ENCODE results near the gene NKX1-1.
"Not testable (repeated sequence)": the region's sequence is repeated elsewhere in the genome, so short reads cannot be mapped to it uniquely, and the experiment has no call there.

DNA sequence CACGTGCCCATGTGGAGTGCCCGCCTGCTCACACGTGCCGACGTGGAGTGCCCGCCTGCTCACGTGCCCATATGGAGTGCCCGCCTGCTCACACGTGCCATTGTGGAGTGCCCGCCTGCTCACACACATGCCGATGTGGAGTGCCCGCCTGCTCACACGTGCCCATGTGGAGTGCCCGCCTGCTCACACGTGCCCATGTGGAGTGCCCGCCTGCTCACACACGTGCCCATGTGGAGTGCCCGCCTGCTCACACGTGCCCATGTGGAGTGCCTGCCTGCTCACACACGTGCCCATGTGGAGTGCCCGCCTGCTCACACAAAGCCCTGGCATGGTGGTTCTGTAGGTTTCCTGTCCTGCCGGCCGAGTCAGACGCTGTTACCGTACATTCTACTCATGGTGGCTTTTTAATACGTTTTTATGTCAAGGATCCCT is 10.8 kb downstream of the NKX1-1 start:
- not testable (repeated sequence) for TF ChIP-seq CTCF (IDR thresholded peaks at IDR 0.05; ENCODE audit: control extremely low read depth in 1 of 3, insufficient read depth in 1 of 3, low read depth in 1 of 3, low read length in 3 of 3); SIN3A (conservative IDR thresholded peaks at IDR 0.05 in 1 of 2, IDR thresholded peaks at IDR 0.05 in 1 of 2; ENCODE audit: low read depth in 1 of 2, low read length in 2 of 2); POLR2AphosphoS5 (IDR thresholded peaks at IDR 0.05; ENCODE audit: low read depth, low read length); SRF (IDR thresholded peaks at IDR 0.05; ENCODE audit: low read depth, low read length); CREB1 (IDR thresholded peaks at IDR 0.05); TEAD4 (IDR thresholded peaks at IDR 0.05; ENCODE audit: low read depth, low read length); POU5F1 (IDR thresholded peaks at IDR 0.05; ENCODE audit: low read depth, low read length); PHF8 (conservative IDR thresholded peaks at IDR 0.05; ENCODE audit: low read depth, low read length); GTF2F1 (IDR thresholded peaks at IDR 0.05; ENCODE audit: borderline replicate concordance, low read depth, low read length); USF2 (IDR thresholded peaks at IDR 0.05; ENCODE audit: low read length); TAF1 (IDR thresholded peaks at IDR 0.05; ENCODE audit: low read depth, low read length); POLR2A (IDR thresholded peaks at IDR 0.05; ENCODE audit: control extremely low read depth in 1 of 2, low read depth in 2 of 2, low read length in 2 of 2)
- TF ChIP-seq, protein P1, sequence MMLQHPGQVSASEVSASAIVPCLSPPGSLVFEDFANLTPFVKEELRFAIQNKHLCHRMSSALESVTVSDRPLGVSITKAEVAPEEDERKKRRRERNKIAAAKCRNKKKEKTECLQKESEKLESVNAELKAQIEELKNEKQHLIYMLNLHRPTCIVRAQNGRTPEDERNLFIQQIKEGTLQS (IDR thresholded peaks at IDR 0.05; ENCODE audit: insufficient read depth, low read depth, low read length), result not testable (repeated sequence)

Data from H1 (cell line).